Bronchial epithelial cell (primary cell): Measurements from ENCODE around the gene OR8G1. TPM values are rescaled to one million over a fixed set of nuclear protein-coding genes. Genes with fewer than 3 reads are reported as not detected.
A peak's percentile ranks its signal among the peaks of the same experiment; 100 is the strongest.

Experiments used
- DNase-seq: peaks from one replicate; pipeline ENCODE4 v3.0.0-alpha.2; 2010; ENCODE audit warnings: low read depth
- FAIRE-seq: peaks from 2 replicates; lab custom pipeline; 2011; peaks lifted over from hg19 to GRCh38; lab: Jason Lieb, UNC
- H3K27me3 ChIP-seq: 2 replicates; pipeline ENCODE4 v1.5.1; 2011; ENCODE audit warnings: low read length; ENCODE audit not compliant: control insufficient read depth, insufficient read depth
- H3K36me3 ChIP-seq: 2 replicates; pipeline ENCODE4 v1.5.1; 2011; ENCODE audit warnings: low read length; ENCODE audit not compliant: control insufficient read depth, insufficient read depth
- H3K4me3 ChIP-seq: 2 replicates; pipeline ENCODE4 v1.5.1; 2011; ENCODE audit warnings: mild to moderate bottlenecking, low read depth, low read length, control low read depth
- total RNA-seq: library from RNA; depleted of rRNA; stranded (reverse); fragments of >200 nt; gene quantifications from 2 replicates; pipeline ENCODE4 v1.2.1, GENCODE V29; 2014
- TF ChIP-seq, protein P1 (sequence below): IDR thresholded peaks from 2 replicates; pipeline ENCODE4 v1.5.1; 2011; ENCODE audit warnings: mild to moderate bottlenecking, moderate library complexity, low read length, control low read depth, inconsistent platforms; ENCODE audit not compliant: insufficient read depth, severe bottlenecking

Gene OR8G1, protein sequence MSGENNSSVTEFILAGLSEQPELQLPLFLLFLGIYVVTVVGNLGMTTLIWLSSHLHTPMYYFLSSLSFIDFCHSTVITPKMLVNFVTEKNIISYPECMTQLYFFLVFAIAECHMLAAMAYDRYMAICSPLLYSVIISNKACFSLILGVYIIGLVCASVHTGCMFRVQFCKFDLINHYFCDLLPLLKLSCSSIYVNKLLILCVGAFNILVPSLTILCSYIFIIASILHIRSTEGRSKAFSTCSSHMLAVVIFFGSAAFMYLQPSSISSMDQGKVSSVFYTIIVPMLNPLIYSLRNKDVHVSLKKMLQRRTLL
- not detected in 2 replicates for total RNA-seq

DNA sequence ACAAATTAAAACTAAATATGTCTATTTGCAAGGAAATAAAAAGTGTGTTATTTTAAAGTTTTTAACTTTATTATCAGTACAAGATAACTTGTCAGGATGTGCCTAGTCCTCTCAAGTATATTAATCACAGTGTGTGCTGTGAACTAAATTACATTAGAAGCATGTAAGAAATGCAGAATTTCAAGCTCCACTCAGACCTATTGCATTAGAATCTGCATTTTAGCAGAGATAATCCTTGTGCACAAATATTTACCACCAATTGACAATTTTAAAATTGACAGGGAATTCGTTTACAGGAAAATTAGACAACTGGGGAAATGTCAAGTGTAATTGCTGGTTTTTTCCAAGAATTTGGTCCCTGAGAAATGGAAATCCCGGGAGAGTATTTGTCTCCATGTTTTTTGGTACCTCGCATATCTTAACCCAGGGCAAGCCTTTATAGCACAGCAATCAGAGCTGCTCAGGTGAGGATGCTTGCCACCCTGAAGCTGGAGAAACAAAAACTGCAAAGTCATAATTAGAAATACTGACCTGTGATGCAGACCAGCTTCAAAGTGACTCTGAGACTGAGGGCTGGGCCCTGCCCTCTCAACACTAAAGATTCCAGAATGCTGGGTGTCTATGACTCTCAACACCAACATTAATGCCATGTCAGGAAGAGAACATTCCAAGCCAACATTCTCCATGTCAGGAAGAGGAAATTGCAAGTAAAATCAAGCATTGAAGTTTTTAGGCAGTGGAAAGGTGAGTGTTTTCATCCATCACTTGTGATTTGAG, at the start of gene OR8G1:
TSS of gene OR8G1 (plus strand) at position 475 of the 777 bp plus-strand sequence. CDS start 8,581 bp downstream, outside the sequence.
- Histone ChIP-seq H3K4me3 (no peak within 1 kb of the TSS), H3K27me3 (no peaks in the 10 kb centered on the region), H3K36me3 (no peaks in the 10 kb centered on the region)
- FAIRE-seq (no peak), DNase-seq (no peak)
- TF ChIP-seq, protein P1, sequence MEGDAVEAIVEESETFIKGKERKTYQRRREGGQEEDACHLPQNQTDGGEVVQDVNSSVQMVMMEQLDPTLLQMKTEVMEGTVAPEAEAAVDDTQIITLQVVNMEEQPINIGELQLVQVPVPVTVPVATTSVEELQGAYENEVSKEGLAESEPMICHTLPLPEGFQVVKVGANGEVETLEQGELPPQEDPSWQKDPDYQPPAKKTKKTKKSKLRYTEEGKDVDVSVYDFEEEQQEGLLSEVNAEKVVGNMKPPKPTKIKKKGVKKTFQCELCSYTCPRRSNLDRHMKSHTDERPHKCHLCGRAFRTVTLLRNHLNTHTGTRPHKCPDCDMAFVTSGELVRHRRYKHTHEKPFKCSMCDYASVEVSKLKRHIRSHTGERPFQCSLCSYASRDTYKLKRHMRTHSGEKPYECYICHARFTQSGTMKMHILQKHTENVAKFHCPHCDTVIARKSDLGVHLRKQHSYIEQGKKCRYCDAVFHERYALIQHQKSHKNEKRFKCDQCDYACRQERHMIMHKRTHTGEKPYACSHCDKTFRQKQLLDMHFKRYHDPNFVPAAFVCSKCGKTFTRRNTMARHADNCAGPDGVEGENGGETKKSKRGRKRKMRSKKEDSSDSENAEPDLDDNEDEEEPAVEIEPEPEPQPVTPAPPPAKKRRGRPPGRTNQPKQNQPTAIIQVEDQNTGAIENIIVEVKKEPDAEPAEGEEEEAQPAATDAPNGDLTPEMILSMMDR: no peak

DNA sequence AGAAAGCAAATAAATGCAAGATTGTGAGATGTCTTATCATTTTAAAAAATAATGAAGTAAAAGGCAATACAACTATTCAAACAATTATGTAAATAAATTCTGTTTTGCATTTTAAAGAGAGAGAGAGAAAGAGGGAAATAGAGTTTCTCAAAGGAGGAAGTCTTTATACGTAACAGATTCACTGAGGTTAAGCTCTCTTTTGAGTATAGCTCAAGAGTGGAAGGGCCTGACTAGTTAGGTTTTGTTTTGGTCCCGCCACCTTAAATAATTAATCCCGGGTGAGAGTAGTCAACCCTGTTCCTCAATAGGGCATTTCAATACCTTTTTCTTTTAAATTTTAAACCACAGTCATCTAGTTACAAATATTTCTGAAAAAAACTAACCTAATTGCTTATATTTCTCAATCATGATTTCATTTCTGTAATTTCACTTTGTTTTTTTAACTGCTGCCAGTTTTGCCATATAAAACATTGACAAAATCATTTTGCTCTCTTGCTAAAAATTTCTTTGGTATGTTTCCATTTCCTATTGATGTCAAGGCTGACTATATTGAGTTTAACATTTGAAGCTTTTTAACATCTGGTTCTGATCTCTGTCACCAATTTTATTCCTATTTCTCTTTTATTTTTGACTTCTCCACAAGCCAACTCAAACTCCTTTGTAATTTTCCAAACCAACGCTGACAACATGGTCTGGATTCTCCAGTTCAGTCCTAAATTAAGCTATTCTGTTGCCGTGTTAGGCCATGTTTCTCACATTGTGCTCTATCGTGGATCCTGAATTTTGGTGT, 47.5 kb upstream of the OR8G1 start:
- DNase-seq (no peak), FAIRE-seq (no peak)

DNA sequence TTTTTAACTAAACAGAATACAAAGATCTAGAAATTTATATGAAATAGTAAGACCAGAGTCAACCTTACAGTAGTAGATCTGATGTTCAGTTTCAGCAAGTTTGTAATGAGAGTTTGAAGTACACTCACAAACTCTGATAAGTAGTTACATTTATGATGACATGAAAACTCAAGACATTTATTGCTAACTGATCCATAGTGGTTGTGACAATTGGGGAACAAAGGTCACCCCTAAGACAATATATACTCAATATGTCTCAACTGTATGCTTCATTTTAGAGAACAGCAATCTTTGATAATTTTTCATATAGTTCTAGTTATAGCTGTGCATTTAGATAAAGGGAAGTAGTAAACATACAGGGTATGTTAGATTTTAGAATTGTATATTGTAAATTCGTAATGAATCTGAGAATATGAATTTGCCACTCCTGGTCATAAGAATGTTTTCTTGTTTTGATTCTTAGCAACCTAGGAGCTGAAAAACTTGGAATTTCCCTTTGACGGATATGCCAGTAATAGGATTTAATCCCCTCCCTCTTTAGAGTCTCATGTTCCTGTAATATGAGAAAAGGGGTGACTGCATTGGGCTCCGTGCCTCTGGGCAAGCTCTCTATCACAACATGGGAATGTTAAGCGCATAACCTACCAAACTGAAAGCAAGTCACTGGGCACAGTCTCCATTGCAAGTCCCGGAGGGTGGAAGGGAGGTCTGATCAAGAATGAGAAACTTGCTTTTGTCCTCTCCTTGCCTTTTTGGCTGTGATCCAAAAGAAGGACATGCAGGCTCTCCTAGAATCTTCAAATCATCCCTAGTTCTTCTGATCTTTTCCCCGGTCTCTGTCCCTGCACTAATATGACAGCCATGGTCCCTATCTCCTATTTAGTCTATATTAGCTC, 46.4 kb upstream of the OR8G1 start:
- Histone ChIP-seq H3K36me3 (no peaks in the 10 kb centered on the region), H3K27me3 (peaks cover 1% of the 10 kb centered on the region), H3K4me3 (no peak overlapping the region)
- DNase-seq: peak; percentile 60
- FAIRE-seq: no peak
- TF ChIP-seq, protein P1: no peak

More for the DNA sequence above, 47.5 kb upstream of the OR8G1 start:
- TF ChIP-seq, protein P1: no peak
- Histone ChIP-seq H3K27me3 (peaks cover 1% of the 10 kb centered on the region), H3K4me3 (no peak overlapping the region), H3K36me3 (no peaks in the 10 kb centered on the region)

DNA sequence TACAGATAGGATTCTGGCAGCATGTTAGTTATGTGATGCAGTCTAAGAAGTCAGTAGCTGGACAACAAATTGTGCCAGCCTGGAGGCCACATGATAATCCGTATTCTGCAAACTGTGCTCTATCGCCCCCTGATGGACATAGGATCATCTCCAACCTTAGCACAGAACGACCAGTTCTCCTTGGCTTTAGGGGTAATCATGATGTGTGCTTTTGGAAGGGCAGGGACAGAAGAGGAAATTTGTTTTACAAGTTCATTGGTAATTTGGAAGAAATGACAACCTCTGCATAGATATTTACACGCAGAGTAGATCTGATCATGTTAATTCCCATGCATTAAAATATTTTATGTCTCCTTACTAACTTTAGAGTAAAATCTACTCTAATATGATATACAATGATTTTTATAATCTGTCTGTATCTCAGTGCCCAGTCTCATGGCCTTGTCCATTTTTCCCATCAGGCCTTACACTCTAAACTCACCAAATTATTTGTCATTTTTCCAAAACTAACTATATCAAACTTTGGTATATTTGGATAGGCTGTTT, 45.6 kb upstream of the OR8G1 start:
- peaks cover 1% of the 10 kb centered on the region for H3K27me3 ChIP-seq
- H3K4me3 ChIP-seq: no peak overlapping the region
- peak; percentile 64 for DNase-seq
- TF ChIP-seq, protein P1: peak; percentile 80
- no peaks in the 10 kb centered on the region for H3K36me3 ChIP-seq
- FAIRE-seq: peak; percentile 76

DNA sequence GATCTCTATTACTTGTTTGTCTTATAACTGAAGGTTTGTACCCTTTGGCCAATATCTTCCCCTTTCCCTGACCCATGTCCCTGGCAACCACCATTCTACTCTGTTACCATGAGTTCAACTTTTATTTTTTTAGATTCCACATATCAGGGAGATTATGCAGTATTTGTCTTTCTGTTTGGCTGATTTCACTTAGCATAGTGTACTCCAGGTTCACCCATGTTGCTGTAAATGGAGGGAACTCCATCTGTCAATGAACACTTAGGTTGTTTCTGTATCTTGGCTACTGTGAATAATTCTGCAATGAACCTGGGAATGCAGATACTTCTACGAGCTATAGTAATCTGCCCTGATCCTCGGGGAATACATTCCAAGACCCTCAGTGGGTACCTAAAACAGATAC, 42.9 kb upstream of the OR8G1 start:
- TF ChIP-seq, protein P1: no peak
- no peak for DNase-seq
- FAIRE-seq: no peak
- Histone ChIP-seq H3K36me3 (no peaks in the 10 kb centered on the region), H3K4me3 (no peak overlapping the region), H3K27me3 (no peaks in the 10 kb centered on the region)
